ENCODE measurements around the gene SPSB2.
"Not testable (repeated sequence)": the region's sequence is repeated elsewhere in the genome, so short reads cannot be mapped to it uniquely, and the experiment has no call there.

SPSB2 gene

GRCh38 chr12:6870304-6870703 lies 2.8 kb downstream of the SPSB2 start:
- not testable (repeated sequence) for DNase-seq (ENCODE audit: low read depth)

DNA sequence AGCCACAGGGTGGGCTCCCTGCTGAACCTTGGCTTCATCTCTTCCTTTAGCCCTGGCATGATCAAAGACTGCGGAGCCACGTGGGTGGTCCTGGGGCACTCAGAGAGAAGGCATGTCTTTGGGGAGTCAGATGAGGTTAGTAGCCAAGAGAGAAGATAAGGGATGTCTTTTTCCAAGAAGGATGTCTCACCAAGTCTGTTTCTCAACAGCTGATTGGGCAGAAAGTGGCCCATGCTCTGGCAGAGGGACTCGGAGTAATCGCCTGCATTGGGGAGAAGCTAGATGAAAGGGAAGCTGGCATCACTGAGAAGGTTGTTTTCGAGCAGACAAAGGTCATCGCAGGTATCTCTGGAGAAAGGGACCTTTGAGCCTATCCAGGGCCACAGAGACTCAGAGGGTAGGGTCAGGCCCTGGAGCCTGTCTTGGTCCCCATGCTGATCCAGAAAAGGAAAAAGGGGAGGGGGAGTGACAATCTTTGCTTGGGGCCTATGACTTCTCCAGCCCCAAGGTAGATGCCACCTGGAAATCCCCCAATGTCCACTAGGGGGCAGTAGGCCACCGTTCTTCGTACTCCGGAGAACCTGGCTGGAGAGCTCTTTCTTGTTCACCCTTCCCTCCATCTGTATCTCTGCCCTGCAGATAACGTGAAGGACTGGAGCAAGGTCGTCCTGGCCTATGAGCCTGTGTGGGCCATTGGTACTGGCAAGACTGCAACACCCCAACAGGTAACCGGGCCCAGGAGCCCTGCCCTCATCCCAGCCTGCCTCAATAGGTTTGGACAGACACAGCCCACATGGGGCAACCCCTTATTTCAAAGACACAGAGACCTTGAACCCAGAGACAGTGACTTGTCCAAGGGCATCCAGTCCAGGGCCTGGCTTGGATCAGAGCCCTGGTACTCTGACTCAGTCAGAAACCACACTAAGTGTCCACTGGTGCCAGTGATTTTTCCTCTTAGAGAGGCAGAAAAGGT lies 3.8 kb downstream of the SPSB2 start:
- DNase-seq (ENCODE audit: low read depth) = no peak

DNA sequence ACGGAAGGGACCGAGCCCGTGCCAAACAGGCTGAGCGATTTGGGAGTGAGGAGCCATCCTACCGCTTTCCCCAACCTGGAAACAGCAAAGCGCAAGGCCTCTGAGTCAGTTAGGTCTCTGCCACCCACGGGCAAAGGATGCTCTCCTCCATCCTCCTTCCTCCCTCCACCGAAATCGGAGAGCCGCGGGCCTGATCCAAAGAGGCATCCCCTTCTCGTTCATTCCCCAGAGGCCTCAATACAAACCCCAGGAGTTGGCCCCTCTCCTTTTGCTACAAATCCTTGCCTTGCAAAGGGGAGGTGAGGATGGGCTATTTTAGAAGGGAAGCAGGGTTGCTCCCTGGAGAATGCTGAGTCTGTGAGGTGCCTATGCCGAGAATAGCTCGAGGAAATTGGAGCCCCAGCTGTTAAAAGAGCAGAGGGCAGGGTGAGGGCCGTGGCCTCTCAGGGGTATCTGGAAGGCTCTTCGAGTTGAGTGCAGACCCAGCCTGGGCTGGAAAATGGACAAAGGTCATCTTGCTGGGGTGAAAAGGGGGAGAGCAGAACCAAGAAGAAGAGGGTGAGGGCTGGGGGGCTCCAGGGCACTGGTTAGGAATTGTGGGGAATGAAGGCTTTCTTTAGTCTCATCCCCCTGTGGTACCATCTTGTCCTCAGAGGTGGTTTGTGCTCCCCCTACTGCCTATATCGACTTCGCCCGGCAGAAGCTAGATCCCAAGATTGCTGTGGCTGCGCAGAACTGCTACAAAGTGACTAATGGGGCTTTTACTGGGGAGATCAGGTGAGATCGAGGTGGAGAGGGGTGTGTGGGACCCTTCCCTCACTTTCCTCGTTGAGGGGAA lies 4.7 kb downstream of the SPSB2 start:
- no peak for DNase-seq (ENCODE audit: low read depth)

DNA sequence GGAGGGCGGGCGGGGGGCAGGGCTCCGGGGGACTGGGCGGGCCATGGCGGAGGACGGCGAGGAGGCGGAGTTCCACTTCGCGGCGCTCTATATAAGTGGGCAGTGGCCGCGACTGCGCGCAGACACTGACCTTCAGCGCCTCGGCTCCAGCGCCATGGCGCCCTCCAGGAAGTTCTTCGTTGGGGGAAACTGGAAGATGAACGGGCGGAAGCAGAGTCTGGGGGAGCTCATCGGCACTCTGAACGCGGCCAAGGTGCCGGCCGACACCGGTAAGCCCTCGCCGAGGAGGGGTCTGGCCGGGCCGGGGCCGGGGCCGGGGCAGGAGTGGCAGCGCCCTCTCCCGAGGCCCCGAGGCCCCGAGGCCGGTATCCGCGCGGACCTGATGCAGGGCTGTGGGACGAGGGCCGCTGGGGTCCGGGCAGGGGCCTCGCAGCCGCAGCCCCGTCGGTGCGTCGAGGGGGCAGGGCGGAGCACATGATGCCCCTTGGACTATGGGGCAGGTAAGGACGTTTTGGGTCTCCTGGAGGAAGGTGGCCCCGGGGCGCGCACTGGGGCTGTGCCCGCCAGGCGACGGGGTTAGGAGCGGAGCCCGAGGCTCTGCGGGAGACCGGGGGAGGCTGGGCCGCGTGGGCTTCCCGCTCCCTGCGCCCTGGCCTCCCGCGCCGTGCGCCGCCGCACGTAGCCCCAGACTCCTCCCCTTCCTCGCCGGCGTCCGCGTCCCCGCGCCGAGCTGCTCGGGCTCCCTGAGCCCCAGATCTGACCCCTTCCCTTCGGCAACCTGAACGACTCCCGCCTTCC lies 5.5 kb downstream of the SPSB2 start, which contains the start of gene TPI1:
TPI1 (plus strand) TSS at position 119 of the 798 bp plus-strand sequence; CDS start at position 155, 36 bp downstream.
- DNase-seq (ENCODE audit: low read depth) = no peak

GRCh38 chr12:6866920-6867412 lies 6.1 kb downstream of the SPSB2 start:
- no peak for DNase-seq (ENCODE audit: low read depth)

DNA sequence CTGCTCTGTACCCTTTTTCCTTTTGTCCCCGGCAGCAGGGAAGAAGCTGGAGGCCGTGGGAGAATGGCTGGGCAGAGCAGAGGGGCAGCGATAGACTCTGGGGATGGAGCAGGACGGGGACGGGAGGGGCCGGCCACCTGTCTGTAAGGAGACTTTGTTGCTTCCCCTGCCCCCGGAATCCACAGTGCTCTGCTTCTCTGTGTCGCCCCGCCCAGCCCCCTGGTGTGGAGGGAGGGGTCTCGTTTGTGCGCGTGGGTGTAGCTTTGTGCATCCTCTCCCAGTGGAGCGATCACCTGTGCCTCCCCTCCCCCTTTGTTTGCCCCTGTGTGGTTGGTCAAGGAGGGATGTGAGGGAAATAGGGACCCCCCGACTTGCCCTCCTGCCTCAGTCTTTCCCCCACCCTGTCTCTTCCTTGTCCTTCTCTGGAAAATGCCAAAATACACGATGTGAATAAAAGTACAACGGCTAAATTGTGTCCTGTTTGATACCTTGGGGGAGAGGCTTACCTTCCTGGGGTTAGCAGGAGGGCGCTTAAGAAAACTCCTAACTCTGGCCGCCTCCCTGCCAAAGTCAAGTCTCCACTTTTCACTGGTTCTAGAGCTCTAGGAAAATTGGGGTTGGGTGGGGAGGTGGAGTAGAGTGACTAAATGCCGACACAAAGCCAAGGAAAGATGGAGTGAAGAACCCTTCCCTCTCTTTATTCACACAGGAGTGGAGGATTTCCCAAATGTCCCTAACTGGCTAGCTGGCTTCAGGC lies 6.8 kb downstream of the SPSB2 start:
- DNase-seq (ENCODE audit: low read depth) = no peak

GRCh38 chr12:6865307-6865706 lies 7.8 kb downstream of the SPSB2 start:
- not testable (repeated sequence) for DNase-seq (ENCODE audit: low read depth)

GRCh38 chr12:6863586-6864321 lies 9.3 kb downstream of the SPSB2 start:
- DNase-seq (ENCODE audit: low read depth) = no peak

GRCh38 chr12:6863033-6863432 lies 10.1 kb downstream of the SPSB2 start:
- no peak for DNase-seq (ENCODE audit: low read depth)

GRCh38 chr12:6861391-6861790 lies 11.7 kb downstream of the SPSB2 start:
- DNase-seq (ENCODE audit: low read depth) = no peak

GRCh38 chr12:6860942-6861341 lies 12.2 kb downstream of the SPSB2 start:
- DNase-seq (ENCODE audit: low read depth) = no peak

- no peak for DNase-seq (ENCODE audit: low read depth)
Observed at GRCh38 chr12:6860116-6860515, 13.0 kb downstream of the SPSB2 start.

DNA sequence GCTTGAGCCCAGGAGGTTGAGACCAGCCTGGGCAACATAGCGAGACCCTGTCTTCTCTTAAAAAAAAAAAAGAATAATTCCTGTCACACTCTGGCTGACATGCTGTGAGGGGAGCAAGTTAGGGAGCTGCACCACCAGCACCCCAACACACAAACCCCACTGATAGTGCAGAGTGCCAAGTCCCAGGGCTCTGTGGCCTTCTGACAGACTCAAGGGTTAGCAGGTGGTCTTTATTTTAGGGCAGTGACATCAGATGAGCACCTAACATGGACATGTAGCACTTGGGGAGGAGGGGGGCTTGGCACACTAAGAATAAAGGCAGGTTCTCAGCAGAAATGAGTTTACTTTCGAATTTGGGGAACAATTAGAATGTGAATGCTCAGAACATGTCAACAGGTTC lies 14.3 kb downstream of the SPSB2 start:
- no peak for DNase-seq (ENCODE audit: low read depth)

DNA sequence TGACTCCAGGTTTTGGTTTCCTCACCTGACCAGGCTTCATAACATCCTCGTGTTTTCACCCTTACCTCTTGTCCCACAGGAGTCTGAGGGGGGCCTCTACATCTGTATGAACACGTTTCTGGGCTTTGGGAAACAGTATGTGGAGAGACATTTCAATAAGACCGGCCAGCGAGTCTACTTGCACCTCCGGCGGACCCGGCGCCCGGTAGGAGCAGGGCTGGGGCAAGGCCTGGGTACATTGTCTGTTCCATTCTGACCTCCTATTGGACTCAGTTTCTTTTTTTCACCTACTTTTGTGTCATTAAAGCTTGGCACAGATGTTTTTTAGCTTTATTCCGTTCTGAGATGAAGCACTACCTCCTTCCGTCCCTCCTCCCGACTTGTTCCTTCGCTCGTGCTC lies 17.8 kb downstream of the SPSB2 start:
- DNase-seq (ENCODE audit: low read depth) = no peak

DNA sequence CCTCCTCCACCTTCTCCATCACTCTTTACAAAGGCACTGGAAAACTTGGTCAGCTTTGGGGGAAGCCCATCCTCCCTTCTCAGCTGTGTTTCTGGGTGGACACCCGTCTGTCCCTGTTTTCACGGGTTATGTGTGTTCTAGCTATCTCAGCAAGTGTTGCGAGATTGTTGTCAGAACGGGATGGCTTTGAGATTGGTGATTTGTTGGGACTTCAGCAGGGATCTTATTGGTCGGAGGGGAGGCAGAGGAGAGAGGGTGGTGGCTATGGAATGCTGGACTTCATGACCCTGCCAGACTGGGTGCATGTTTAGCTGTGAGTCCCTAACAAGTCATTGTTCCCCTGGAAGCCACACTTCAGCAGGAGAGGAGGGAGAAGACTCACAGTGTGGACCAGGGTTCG lies 19.1 kb downstream of the SPSB2 start:
- DNase-seq (ENCODE audit: low read depth) = no peak

GRCh38 chr12:6853626-6854025 lies 19.5 kb downstream of the SPSB2 start:
- no peak for DNase-seq (ENCODE audit: low read depth)

DNA sequence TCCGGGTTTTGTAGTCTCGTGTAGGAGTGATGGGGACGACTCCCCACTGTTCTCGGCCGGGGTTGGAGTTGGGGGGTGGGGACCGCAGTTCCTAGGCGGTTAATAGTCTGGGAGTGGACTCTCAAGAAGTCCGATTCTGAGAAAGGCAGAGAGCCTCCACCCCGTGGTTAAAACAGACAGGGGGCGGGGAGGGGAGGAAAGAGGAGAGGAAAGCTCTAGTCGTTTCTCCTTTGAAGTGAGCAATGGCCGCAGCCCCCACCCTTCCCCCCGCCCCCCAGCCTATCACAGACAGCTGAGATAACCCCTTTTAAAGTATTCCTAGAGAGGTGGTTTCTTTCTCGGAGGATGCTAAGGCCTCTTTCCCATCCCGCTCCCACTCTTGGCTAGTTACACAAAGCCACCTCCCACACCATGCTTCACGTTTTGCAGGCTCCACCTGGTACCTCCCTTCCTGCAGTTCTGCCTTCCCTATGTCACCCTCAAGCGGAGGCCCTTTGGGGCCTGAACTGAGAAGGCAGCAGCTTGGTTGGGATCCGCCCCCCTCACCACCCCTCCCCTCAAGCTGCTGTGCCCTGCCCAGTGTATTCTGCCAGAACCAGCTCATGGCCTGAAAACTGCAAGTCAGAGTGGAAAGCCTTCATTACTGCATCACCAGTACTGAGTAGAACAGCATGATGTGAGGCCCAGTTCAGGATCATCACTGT lies 20.3 kb downstream of the SPSB2 start:
- no peak for DNase-seq (ENCODE audit: low read depth)

DNA sequence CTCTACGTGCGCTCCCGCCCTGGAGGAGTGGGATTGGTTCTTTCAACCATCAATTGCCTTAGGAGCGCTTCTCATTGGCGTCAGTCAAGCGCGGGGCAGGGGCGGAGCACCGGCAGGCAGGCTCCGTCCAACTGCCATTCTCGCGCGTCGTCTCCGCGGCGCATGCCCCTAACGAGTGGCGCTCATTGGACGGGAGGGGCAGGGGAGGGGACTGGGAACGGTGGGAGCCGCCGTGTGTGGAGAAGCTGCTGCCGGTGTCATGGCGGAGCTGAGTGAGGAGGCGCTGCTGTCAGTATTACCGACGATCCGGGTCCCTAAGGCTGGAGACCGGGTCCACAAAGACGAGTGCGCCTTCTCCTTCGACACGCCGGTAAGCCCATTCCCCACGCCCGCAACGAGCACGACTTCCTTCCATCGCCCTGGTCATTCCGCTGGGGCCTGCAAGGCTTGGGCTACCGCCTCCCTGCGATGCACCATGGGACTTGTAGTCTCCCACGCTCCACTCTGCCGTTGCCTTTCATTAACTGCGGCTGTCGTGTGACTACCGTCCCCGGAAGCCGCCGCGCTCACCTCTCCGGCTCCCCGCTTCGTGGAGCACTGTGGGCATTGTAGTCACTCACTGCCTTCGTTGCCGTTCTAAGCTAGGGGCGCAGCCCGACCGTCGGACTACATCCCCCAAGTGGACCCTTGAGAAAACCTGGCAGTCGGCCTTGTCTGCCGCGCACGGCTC lies 21.0 kb downstream of the SPSB2 start, which contains the start of gene USP5:
USP5 (plus strand) TSS at position 230 of the 730 bp plus-strand sequence; CDS start at position 260, 30 bp downstream.
- DNase-seq (ENCODE audit: low read depth) = peak; percentile 99

Data from non-pigmented ciliary epithelial cell (primary cell).